Activated CD8-positive, alpha-beta memory T cell treated with anti-CD3 and anti-CD28 coated beads, Interleukin-2, amount 50 U/mL, for 48 hours (primary cell): ENCODE results near the gene AGRN.
A peak's percentile ranks its signal among the peaks of the same experiment; 100 is the strongest.
"Not testable (repeated sequence)": the region's sequence is repeated elsewhere in the genome, so short reads cannot be mapped to it uniquely, and the experiment has no call there.

Experiments
- DNase-seq: peaks from one replicate; pipeline ENCODE4 v3.0.0-alpha.2; 2020

AGRN gene

GRCh38 chr1:1067860-1068516 is 48.1 kb downstream of the AGRN start:
- DNase-seq = no peak

DNA sequence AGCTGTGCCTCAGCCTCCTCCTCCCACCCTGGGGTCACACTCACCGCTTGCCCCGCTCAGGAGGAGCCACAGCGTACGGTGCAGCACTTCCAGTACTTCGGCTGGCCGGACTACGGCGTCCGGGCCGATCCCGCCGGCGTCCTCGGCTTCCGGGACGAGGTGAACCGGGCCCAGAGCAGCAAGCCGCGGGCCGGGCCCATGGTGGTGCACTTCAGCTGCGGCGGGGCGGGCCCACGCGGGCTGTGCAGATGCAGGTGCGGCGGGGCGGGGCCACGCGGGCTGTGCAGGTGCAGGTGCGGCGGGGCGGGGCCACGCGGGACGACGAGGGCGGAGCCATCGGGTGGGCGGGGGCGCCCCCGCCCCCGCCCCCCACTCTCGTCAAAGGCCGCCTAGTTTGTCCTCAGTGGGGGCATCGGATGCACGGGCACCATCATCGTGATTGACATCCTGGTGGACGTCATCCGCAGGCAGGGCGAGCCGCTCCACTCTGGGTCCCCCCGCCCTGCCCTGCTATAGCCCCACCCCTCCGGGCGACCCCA is 48.7 kb downstream of the AGRN start:
- DNase-seq = no peak

DNA sequence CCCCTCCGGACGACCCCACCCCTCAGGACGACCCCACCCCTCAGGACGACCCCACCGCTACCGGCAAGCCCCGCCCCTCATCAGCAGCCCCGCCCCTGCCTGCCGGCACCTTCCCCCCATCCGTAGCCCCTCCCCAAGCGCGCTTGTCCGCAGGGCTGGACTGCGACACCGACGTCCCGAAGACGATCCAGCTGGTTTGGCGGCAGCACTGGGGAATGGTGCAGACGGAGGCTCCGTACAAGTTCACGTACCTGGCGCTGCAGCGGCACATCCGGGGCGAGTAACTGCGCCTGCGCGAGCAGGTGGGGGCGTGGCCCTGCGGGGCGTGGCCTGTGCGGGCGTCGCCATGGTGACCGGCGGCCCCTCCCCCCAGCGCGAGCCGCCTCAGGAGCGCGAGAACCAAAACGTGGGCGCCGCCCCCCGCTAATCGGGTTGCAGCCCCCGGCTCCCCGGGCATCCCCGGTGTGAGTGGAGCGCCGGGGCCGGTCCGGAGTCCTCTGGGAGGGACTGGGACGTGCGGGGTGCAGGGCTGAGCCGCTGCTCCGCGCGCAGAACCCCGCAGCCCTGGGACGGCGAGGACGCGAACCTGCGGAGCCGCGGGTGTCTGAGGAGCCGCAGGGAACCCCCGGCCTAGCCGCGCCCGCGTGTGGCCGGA is 49.3 kb downstream of the AGRN start:
- DNase-seq = peak; percentile 99

- DNase-seq = no peak
Observed at GRCh38 chr1:1069711-1070676, 50.1 kb downstream of the AGRN start.

GRCh38 chr1:1071486-1072298 is 51.8 kb downstream of the AGRN start:
- no peak for DNase-seq

- no peak for DNase-seq
Observed at GRCh38 chr1:1072299-1072848, 52.5 kb downstream of the AGRN start.

DNA sequence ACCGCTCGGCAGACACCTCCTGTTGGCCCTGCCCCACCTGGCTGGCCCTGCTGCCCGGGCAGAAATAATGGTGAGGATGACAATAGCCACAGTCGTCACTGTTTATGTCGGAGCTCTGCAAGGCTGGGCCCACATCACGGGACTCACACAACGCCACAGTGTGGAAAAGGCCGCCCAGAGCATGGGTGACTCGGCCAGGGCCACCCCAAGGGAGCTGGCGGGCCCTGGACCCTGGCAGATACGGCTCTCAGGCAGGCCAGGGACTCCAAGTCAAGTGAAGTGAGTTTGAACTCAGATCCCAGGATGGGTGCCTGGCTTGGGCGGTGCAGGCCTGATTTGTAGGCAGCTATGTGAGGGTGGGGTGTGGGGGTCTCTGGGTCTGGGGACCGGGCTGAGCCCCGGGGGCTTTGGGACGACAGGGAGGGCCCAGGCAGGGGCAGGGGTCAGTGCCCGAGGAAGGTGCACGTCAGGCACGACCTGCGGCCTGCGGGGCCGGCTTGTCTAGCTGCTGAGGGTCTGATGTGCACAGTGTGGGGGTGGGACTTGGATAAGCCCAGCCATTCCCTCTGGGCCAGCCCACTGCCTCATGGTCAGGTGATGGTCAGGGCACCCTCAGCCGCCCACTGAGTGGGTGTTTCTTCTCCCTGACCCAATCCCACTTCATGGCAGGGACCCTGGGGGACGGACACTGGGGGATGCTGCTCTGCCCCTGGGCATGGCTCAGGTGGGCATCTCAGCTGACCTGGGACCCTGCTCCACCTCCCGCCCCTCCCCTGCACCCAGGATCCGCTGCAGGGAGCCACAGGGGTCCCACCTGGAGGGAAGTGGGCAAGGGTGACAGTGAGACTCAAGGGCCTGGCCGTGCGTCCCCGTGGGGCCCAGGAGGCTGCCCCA is 53.2 kb downstream of the AGRN start:
- no peak for DNase-seq

- DNase-seq = no peak
Observed at GRCh38 chr1:1073743-1074587, 54.0 kb downstream of the AGRN start, which contains the start of gene RNF223. Gene RNF223 (minus strand): TSS chr1:1074306. CDS start chr1:1072566, 1,740 bp downstream.

DNA sequence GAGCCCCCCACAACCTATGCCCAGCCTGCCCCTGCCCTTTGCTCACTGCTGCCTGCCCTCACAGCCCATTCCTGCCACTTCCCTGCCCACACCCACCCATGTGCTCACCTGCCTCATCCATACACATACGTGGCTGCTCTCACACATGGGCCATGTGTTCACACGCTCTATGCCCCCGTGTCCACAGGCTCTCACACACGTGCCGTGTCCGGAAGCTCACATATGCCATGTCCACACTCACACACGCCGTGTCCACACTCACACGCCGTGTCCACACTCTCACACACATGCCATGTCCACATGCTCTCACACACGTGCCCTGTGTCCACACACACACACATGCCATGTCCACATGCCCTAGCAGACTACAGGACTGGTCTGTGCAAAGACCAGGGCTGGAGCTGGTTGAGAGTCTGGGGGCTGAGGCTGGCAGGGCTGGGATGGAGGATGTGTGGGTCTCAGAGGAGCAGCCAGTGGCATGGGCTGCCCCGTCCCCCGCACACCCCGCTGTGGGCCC is 54.8 kb downstream of the AGRN start:
- no peak for DNase-seq

DNA sequence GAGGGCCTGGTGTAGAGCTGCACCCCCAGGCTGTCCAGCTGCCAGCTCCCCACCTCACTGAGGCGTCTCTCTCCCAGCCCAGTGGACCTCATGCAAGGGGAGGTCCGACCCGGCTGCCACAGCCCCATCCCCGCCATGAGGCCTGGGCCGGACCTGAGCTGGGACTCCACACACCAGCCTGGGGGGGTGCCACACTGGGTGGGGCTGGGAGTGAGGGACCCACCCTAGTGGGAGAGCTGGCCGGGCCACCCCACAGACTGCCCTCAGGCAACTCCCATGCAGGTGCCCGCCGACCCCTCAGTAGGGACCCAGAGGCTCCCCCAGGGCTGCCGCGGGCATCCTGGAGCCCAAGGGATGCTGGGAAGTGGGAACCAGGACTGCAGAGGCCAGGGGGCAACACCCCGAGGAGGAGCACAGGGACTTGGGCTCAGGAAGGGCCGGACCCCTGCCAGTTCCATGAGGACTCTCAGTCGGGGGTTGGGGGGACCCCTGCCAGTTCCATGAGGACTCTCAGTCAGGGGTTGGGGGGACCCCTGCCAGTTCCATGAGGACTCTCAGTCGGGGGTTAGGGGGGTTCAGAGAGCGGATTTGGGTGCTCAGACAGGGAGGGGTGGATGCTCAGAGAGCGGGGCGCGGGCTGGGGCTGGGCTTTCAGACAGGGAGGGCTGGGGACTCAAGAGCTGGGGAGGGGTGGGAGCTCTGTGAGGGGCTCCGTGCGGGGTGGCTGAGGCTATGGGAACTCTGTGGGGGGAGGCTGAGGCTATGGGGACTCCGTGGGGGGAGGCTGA is 55.4 kb downstream of the AGRN start:
- no peak for DNase-seq

- DNase-seq = not testable (repeated sequence)
Observed at GRCh38 chr1:1077396-1077795, 57.5 kb downstream of the AGRN start.

DNA sequence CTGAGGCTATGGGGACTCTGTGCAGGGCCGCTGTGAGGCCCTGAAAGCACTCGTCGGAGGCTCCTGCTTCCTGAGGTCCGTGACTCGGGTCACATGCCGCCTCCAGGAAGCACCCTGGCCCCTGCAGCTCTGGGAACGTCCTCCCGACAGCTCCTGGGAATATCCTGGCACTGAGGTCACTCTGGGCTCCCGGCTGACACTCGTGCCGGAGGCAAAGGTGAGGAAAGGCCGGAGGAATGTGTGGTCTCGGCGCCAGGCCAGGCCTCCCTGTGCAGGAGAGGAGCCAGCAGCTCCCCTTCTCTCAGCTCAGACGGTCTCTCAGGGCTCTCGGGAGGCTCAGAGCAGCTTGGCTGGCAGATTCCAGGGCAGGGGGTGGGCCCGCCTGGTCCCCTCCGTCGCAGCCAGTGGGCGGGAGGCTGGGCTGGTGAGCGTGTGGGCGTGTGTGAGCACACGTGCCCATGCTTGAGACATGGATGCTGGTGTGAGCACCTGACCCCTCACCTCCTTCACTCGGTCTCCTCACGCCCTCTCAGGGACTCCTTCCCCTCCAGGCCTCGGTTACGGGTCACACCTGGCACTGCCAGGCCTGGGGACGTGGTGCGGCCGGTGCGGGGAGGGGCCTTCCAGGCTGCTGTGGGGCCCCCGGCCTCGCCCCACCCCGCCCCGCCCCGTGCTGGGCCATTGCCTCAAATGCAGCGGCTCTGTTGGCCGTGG is 59.6 kb downstream of the AGRN start:
- peak; percentile 70 for DNase-seq

DNA sequence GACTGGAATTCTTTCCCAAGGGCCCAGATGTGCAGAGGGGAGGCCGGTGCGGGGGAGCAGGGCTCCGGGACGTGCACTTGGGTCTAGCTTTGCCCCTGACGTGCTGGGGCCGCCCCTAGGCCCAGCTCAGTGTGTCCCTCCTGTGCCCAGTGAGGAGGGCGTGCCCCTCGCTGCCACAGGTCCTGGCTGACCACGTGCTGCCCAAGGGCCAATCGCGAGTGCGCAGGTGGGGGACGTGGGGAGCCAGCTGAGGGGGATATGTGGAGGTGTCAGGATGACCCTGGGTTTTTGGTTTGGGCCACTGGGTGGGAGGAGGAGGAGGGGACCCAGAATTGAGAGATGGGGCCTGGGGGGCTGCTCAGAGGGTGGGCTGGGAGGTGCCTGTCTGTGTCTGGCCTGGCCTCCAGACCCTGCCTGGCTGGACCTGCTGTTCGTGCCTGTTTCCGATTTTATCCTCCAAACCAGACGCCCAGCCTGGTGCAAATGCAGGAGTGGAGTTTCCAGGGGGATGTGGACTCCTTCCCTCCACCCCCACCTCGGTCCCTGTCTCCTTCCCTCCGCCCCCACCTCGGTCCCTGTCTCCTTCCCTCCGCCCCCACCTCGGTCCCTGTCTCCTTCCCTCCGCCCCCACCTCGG is 60.3 kb downstream of the AGRN start:
- DNase-seq = peak; percentile 66

- DNase-seq = no peak
Observed at GRCh38 chr1:1080951-1081310, 61.0 kb downstream of the AGRN start.

DNA sequence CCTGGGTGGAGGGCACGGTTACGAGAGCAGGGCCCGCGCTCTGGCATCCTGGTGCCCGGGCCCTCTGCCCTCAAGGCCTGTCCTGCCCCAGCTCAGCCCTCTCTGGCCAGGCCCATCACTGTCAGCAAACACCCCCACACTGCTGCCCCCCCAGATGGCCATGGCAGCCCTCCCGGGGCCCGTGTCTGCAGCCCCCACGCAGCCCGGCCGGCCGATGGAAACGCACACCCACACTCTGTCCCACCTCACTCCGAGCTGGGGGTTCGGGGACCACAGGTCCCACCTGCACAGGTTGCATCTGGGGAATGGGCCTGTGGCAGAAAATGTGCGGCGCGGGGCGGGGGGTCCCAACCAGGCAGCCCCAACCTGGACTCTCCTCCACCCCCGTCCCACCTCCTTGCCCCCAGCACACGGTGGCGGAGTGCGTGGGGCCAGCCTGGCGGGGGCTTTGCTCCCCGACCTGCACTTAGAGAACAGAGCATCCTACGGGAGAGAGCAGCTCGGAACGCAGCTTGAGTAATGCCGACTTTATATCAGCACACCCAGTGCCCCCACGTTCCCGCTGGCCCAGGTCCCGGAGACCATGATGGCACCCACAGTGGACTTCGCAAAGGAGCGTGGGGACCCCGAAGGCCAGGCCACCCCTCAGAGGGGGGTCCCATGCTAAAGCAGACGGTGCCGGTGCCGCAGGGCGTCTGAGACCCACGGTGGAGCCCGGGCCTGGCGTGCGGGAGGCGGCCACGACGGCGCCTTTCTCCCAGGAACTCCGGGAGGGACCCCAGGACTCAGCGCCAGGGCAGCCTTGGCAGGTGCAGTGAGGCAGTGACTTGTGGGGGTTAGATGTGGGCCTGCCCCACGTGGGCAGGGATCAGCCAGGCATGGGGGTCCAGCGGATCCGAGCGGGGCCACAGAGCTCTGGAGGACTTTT is 61.7 kb downstream of the AGRN start:
- DNase-seq = no peak

- DNase-seq = no peak
Observed at GRCh38 chr1:1082239-1082775, 62.4 kb downstream of the AGRN start.
